Measurements from ENCODE around the gene ZNF618.

DNA sequence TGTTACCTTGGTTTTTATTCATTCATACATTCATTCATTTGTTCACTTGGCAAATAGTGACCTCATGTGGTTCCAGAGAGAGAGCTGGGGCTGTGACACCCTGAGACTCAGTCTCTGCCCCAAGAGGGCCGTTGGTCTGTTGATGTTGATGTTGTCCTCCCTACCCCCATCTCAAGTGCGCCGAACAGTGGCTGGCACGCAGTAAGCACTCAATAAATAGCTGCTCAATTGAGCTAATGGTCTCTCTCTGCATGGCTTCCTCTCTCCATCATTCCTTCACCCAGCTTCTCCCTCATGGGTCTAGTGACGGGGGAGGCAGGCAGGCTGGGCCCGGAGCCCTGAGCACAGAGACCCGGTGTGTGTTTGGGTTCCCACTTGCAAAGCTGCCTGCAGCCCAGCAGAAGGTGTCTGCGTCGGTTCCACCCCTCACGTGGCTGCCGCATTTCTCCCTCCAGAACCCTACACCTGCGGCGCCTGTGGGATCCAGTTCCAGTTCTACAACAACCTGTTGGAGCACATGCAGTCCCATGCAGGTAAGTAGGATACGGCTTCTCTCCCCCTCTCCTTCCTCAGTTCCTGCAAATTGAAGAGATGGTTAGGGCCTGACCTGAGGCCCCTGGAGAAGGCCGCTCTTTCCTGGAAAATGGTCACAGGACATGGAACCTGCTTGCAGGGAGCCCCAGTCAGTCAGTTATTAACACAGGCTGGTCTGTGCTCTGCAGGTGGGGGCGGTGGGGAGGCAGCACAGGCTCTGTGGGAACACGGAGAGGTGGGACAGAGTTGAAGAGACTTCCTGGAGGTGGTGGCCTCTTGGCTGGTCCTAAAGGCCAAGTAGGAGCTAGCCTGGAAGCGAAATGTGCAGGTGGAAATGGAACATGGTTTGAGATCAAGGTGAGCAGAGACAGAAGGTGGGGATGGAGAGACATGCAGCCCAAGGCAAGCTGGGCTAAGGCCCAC, 160.0 kb downstream of the ZNF618 start:
- TF ChIP-seq, protein P1, sequence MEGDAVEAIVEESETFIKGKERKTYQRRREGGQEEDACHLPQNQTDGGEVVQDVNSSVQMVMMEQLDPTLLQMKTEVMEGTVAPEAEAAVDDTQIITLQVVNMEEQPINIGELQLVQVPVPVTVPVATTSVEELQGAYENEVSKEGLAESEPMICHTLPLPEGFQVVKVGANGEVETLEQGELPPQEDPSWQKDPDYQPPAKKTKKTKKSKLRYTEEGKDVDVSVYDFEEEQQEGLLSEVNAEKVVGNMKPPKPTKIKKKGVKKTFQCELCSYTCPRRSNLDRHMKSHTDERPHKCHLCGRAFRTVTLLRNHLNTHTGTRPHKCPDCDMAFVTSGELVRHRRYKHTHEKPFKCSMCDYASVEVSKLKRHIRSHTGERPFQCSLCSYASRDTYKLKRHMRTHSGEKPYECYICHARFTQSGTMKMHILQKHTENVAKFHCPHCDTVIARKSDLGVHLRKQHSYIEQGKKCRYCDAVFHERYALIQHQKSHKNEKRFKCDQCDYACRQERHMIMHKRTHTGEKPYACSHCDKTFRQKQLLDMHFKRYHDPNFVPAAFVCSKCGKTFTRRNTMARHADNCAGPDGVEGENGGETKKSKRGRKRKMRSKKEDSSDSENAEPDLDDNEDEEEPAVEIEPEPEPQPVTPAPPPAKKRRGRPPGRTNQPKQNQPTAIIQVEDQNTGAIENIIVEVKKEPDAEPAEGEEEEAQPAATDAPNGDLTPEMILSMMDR (IDR thresholded peaks at IDR 0.05; ENCODE audit: low read depth, low read length, poor library complexity, severe bottlenecking) = no peak
- no peak for TF ChIP-seq EZH2phosphoT487 (IDR thresholded peaks at IDR 0.05; ENCODE audit: borderline replicate concordance, low read length)
